Mesodermal cell (in vitro differentiated cells): ENCODE measurements around the gene FOXN3.

ENCODE experiments used
- H3K27ac ChIP-seq: 2 replicates; pipeline ENCODE4 v1.7.0; 2013; ENCODE audit warnings: mild to moderate bottlenecking, low read depth, low read length, moderate library complexity; ENCODE audit not compliant: severe bottlenecking
- H3K36me3 ChIP-seq: 2 replicates; pipeline ENCODE4 v1.7.1; 2013; ENCODE audit warnings: mild to moderate bottlenecking, low read length, moderate library complexity; ENCODE audit not compliant: control insufficient read depth, insufficient read depth
- H3K4me1 ChIP-seq: one replicate; pipeline ENCODE4 v1.7.1; 2013; ENCODE audit warnings: mild to moderate bottlenecking, low read length; ENCODE audit not compliant: insufficient read depth, control insufficient read depth, poor library complexity, severe bottlenecking
- H3K4me3 ChIP-seq: 2 replicates; pipeline ENCODE4 v1.7.0; 2013; ENCODE audit warnings: low read length, control low read depth, mild to moderate bottlenecking; ENCODE audit not compliant: insufficient read depth, poor library complexity, severe bottlenecking; ENCODE audit errors: extremely low read depth
- H3K9me3 ChIP-seq: 2 replicates; pipeline ENCODE4 v1.7.1; 2013; ENCODE audit warnings: mild to moderate bottlenecking, low read length, moderate library complexity; ENCODE audit not compliant: control insufficient read depth
- WGBS, 2 experiments: methylation state at CpG; one replicate each; pipeline ENCODE4 v1.1.5; 2013; ENCODE audit warnings: missing lambda C conversion rate in 2 of 2; ENCODE audit not compliant: insufficient coverage in 2 of 2; 5-methylcytosine and 5-hydroxymethylcytosine counted together

Gene FOXN3

GRCh38 chr14:89178800-89179535 is 238.1 kb downstream of the FOXN3 start:
- H3K9me3 ChIP-seq, result no peaks in the 10 kb centered on the region
- peaks cover 4% of the 10 kb centered on the region for H3K4me1 ChIP-seq
- H3K36me3 ChIP-seq, result peaks cover 23% of the 10 kb centered on the region
- H3K27ac ChIP-seq, result no peak overlapping the region
- 88 to 94% methylated on average over 7 of the region's 7 CpGs for WGBS, 2 experiments
- H3K4me3 ChIP-seq, result no peak overlapping the region

- 88 to 100% methylated on average over 1 to 2 of the region's 2 CpGs for WGBS, 2 experiments
- no peak overlapping the region for H3K4me3 ChIP-seq
- peaks cover 29% of the 10 kb centered on the region for H3K36me3 ChIP-seq
- H3K27ac ChIP-seq, result no peak overlapping the region
- H3K9me3 ChIP-seq, result no peaks in the 10 kb centered on the region
- H3K4me1 ChIP-seq, result peaks cover 4% of the 10 kb centered on the region
Observed at GRCh38 chr14:89178376-89178775, 238.7 kb downstream of the FOXN3 start.

DNA sequence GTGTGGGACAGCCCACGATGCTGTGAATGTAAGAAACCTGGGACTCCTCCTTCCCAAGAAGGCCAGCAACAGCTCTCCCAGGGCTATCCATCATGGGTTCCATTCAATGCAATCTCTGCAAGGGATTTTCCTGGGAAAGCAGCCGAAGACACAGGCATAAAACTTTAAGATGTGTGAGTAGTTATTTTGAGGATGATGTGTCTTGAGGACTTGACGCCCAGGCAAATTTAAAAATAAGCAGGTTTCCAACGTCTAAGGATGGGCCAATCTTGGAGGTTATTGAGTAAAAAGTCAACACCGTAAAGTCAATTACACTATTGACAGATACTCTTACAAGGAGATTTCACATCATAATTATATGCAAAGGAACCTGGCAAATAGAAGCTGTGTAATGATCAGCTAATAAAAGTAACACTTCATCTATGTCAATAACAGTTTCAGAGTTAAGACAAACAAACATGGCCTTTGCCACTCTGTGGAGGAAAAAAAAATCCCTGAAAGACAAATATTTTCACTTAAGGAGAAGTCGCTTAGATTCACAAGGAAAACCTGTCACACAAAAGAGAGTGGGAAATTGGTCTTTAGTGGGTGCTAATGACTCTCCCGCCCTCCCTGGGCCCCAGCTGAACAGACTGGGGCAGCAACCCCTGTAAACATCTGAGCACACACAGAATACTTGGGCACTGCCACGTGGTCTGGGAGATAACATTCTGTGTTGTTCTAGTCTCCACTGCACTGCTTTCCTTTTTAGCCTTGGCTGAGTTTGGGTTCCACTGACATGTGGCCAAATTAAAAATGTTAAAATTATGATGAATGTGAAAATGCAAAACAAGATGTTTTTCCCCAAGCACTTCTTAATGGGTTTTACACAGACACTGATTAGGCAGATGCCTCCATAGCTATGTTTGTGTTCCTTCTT is 240.9 kb downstream of the FOXN3 start:
- Histone ChIP-seq H3K27ac (no peak overlapping the region), H3K4me1 (peaks cover 4% of the 10 kb centered on the region), H3K9me3 (peaks cover 14% of the 10 kb centered on the region), H3K4me3 (no peak overlapping the region), H3K36me3 (peaks cover 34% of the 10 kb centered on the region)
- 90 to 91% methylated on average over 2 to 4 of the region's 8 CpGs for WGBS, 2 experiments

GRCh38 chr14:89171628-89172027 is 245.4 kb downstream of the FOXN3 start:
- H3K27ac ChIP-seq, result no peak overlapping the region
- no peak overlapping the region for H3K4me3 ChIP-seq
- H3K4me1 ChIP-seq, result no peaks in the 10 kb centered on the region
- H3K36me3 ChIP-seq, result peaks cover 35% of the 10 kb centered on the region
- H3K9me3 ChIP-seq, result peaks cover 14% of the 10 kb centered on the region

DNA sequence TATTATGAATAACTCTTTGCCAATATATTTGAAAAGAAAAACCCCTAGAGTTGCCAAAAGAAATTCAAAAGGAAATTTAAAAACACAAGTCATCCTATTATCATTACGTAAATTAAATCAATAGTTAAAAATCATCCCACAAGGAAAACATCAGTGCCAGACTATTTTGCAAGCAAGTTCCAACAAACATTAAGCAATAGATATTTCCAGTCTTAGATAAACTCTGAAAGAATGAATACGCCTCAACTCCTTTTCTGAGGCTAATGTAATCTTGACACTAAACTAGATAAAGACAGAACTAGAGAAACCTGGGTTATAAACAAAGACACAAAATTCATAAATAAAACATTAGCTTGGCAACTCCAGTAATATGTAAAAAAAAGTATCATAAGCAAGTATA is 245.9 kb downstream of the FOXN3 start:
- H3K27ac ChIP-seq, result no peak overlapping the region
- 100% methylated on average over 1 of the region's 2 CpGs; no CpG with 5 or more reads in 1 of the 2 experiments for WGBS, 2 experiments
- H3K4me3 ChIP-seq, result no peak overlapping the region
- no peaks in the 10 kb centered on the region for H3K4me1 ChIP-seq
- H3K36me3 ChIP-seq, result peaks cover 34% of the 10 kb centered on the region
- peaks cover 14% of the 10 kb centered on the region for H3K9me3 ChIP-seq

GRCh38 chr14:89167705-89168104 is 249.3 kb downstream of the FOXN3 start:
- peaks cover 18% of the 10 kb centered on the region for H3K36me3 ChIP-seq
- WGBS, 2 experiments, result 86 to 88% methylated on average over 4 of the region's 6 CpGs

DNA sequence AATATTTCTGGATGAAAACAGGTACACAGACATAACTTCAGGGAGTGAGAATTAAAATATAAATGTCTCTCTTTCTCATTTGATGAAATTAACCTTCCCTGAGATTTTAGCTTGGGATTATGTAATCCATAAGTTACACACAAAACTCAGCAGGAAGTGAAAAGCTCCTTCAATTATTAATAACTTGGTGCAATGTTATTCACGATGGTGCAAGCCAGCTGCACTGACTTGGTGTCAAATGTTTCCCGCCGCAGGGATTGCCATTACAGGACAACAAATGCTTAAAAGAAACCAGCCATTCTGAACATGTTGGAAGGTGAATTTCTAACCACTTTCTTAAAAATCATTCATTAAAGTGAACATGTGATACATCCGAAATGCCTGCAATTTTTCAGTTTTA is 250.4 kb downstream of the FOXN3 start:
- Histone ChIP-seq H3K4me3 (no peak overlapping the region), H3K36me3 (peaks cover 22% of the 10 kb centered on the region), H3K27ac (no peak overlapping the region), H3K4me1 (no peaks in the 10 kb centered on the region), H3K9me3 (peaks cover under 1% of the 10 kb centered on the region)
- 92% methylated on average over 4 of the region's 4 CpGs; no CpG with 5 or more reads in 1 of the 2 experiments for WGBS, 2 experiments

More at GRCh38 chr14:89167705-89168104, 249.3 kb downstream of the FOXN3 start:
- Histone ChIP-seq H3K27ac (no peak overlapping the region), H3K4me1 (no peaks in the 10 kb centered on the region), H3K4me3 (no peak overlapping the region), H3K9me3 (peaks cover 9% of the 10 kb centered on the region)

DNA sequence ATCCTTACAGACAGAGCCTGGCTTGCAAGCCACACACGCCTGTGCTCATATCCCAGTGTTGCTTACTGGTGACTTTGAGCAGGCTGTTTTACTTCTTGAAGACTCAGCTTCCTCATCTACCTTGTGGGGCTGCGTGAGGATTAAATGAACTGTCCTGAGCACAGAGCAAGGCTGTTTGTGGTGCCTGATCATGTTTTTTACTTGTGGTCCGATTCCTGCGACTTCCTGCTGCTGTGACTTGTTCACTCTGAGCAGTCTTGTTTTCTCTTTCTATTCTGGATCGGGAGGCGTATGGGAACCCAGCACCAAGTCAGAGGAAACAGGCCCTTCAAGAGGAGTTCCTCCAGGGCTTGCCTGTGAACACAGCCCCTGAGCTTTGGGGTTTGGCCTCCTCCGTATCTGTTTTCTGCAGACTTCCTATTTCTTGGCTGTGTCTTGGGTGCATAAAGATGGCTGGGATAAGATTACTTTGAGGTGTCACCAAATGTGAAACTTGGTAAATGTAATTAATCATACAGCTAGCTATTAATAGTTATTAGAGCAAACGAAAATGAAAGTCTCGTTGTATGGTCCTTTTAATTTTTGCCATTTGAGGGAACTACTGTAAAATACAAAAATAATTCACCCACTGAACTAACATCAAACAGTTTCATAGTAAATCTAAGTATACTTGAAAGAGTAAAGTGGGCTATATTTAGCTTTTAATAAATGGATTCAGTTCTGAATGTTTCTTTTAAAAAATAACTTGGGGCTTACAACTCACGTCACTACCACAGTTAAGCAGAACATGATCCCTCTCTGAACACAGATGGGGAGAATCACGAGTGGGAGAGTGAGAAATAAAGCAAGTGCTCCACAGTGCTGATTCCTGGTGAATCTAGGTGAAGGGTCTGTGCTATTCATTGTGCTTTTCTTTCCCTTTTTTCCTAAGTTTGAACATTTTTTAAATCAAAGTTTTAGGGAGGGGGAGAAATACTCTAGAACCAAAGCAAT is 251.5 kb downstream of the FOXN3 start:
- no peaks in the 10 kb centered on the region for H3K4me1 ChIP-seq
- H3K36me3 ChIP-seq, result peaks cover 22% of the 10 kb centered on the region
- no peak overlapping the region for H3K4me3 ChIP-seq
- 87 to 89% methylated on average over 5 to 6 of the region's 11 CpGs for WGBS, 2 experiments
- peak overlapping the region; percentile 44 for H3K27ac ChIP-seq
- H3K9me3 ChIP-seq, result no peaks in the 10 kb centered on the region

DNA sequence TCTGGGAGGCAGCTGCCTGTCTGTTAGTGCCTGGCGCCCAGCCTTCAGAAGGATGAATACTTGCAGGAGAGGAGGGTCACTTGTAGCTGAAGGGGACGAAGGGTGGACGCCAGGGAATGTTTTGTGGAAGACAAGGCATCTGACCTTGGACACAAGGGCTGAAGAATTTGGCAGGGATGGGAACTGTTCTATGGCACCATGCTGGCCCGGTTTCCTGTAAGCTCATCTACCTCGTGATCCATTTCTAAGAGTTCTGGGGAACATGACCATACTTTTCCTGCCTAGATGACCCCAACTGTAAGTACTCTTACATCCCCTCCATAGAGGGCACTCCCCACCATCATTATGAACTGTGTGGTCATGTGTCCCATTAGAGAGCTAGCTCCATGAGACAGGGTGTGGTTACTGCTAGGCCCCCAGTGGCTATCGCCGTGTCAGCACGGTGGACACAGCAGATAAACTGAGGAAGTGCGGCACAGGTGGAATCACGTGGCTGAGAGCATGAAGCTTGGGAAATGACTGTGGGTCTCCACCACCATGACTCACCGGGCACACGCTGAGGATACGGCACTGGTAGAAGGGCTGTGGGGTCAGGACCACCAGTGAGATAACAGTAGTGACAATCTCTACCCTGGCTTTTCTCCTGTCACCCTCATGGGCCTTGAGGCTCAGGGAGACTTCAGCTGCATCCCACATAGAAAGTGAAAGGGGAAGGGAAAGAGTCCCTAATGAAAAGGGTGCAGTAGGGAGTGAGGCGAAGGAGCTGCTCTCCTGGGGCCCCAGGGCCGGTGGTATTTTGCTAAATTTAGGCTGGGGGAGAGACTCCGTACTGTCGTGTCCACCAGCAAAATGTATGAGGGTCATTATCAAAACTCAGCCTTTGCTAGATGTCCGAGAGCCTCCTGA is 252.6 kb downstream of the FOXN3 start:
- no peaks in the 10 kb centered on the region for H3K4me1 ChIP-seq
- no peak overlapping the region for H3K4me3 ChIP-seq
- peaks cover 26% of the 10 kb centered on the region for H3K36me3 ChIP-seq
- no peaks in the 10 kb centered on the region for H3K9me3 ChIP-seq
- H3K27ac ChIP-seq, result peak overlapping the region; percentile 44
- WGBS, 2 experiments, result 93 to 95% methylated on average over 15 to 18 of the region's 18 CpGs
